ENCODE results near the gene SERPINE1. TPM values are rescaled to one million over a fixed set of nuclear protein-coding genes. Genes with fewer than 3 reads are reported as not detected.
"Not testable (repeated sequence)": the region's sequence is repeated elsewhere in the genome, so short reads cannot be mapped to it uniquely, and the experiment has no call there.

SERPINE1 gene
- total and polyA plus RNA-seq, 5 donors from 2014 or later, result 0.39 TPM; not detected in 4

GRCh38 chr7:101120315-101120714, 6.6 kb upstream of the SERPINE1 start:
- ATAC-seq (ENCODE audit: low read depth in 2 of 2) (no peak), DNase-seq (no peak)
- Mint-ChIP-seq H3K27me3 (peaks cover 39% of the 10 kb centered on the region), H3K4me3 (no peak overlapping the region), H3K9me3 (peaks cover 0 to 4% (median 0%) of the 10 kb centered on the region in 7 donors), H3K36me3 (no peaks in the 10 kb centered on the region), H3K27ac (no peak overlapping the region), H3K4me1 (peaks cover 0 to 5% (median 3%) of the 10 kb centered on the region in 4 donors)
- H3K4me1 ChIP-seq (ENCODE audit: control insufficient read depth, insufficient read depth, low read length, poor library complexity, severe bottlenecking), result no peaks in the 10 kb centered on the region
- H3K9me3 ChIP-seq (ENCODE audit: control insufficient read depth in 2 of 2, low read length in 2 of 2), result no peaks in the 10 kb centered on the region
- H3K27ac ChIP-seq (ENCODE audit: insufficient read depth, low read length, poor library complexity, severe bottlenecking), result no peak overlapping the region
- H3K4me3 ChIP-seq (ENCODE audit: low read depth, low read length), result no peak overlapping the region
- no peaks in the 10 kb centered on the region for H3K36me3 ChIP-seq (ENCODE audit: control insufficient read depth, insufficient read depth, low read length)
- peaks cover 10% of the 10 kb centered on the region for H3K27me3 ChIP-seq (ENCODE audit: control insufficient read depth, insufficient read depth, low read length)

DNA sequence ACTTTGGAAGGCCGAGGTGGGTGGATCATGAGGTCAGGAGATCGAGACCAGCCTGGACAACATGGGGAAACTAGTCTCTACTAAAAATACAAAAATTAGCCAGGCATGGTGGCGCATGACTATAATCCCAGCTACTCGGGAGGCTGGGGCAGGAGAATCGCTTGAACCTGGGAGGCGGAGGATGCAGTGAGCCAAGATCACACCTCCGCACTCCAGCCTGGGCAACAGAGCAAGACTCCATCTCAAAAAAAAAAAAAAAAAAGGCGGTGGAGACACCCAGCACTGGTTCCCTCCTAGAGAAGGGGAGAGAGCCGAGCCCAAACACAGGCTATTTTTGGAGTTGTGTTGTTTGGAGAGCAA, 5.3 kb upstream of the SERPINE1 start:
- H3K36me3 ChIP-seq (ENCODE audit: control insufficient read depth, insufficient read depth, low read length); H3K9me3 Mint-ChIP-seq; H3K4me3 ChIP-seq (ENCODE audit: low read depth, low read length); H3K9me3 ChIP-seq (ENCODE audit: control insufficient read depth in 2 of 2, low read length in 2 of 2); H3K27ac ChIP-seq (ENCODE audit: insufficient read depth, low read length, poor library complexity, severe bottlenecking); H3K36me3 Mint-ChIP-seq; ATAC-seq (ENCODE audit: low read depth in 2 of 2); DNase-seq; H3K4me3 Mint-ChIP-seq; H3K27ac Mint-ChIP-seq; H3K4me1 ChIP-seq (ENCODE audit: control insufficient read depth, insufficient read depth, low read length, poor library complexity, severe bottlenecking): not testable (repeated sequence)
- peaks cover 12% of the 10 kb centered on the region for H3K27me3 ChIP-seq (ENCODE audit: control insufficient read depth, insufficient read depth, low read length)
- Mint-ChIP-seq H3K4me1 (peaks cover 0 to 13% (median 7%) of the 10 kb centered on the region in 4 donors), H3K27me3 (peaks cover 45% of the 10 kb centered on the region)

DNA sequence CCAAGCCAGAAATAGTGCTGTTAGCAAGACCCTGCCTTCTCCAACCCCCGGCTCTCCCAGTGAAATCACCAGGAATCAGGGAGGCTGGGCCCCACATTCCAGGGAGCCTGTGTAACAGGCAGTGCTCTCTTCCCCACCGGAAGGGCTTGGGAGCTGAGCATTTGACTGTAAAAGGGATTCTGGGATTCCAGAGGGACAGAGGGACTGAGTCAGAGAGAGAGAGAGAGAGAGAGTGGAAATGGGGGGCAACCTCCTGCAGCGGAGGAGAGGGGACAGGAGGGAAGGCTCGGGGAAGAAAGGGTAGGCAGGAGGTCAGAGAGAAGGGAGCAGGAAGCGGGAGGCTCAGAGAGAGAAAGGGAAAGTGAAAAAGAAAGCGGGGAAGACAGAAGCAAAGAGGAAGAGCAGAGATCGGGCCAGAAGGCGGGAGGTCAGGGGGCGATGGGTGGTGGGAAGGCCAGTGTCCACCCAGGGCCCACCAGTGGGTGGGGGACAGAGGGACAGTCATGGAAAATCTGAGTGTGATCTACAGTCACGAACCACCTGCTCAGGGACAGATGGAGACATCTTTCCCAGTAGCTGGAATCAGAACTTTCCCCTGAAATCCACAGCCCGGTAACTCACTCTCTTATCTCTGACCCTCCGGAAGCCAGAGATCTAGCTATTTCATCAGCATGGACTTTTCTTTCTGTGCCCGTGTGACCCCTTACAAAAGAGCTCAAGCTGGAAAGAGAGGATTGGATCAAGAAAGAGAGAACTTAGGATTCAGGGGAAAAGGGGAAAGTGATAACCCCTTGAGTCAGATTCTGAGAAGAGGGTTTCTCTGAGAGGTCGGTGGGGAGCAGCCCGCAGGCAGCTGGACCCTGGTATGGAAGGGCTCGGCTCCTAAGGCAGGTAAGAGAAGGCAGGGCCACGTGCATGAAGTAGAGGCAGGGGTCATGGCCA, 4.6 kb upstream of the SERPINE1 start:
- no peak for ATAC-seq (ENCODE audit: low read depth in 2 of 2)
- no peaks in the 10 kb centered on the region for H3K36me3 Mint-ChIP-seq
- Histone ChIP-seq H3K9me3 (ENCODE audit: control insufficient read depth in 2 of 2, low read length in 2 of 2) (no peaks in the 10 kb centered on the region), H3K4me1 (ENCODE audit: control insufficient read depth, insufficient read depth, low read length, poor library complexity, severe bottlenecking) (peaks cover 10% of the 10 kb centered on the region), H3K4me3 (ENCODE audit: low read depth, low read length) (no peak overlapping the region), H3K27me3 (ENCODE audit: control insufficient read depth, insufficient read depth, low read length) (peaks cover 12% of the 10 kb centered on the region), H3K36me3 (ENCODE audit: control insufficient read depth, insufficient read depth, low read length) (no peaks in the 10 kb centered on the region), H3K27ac (ENCODE audit: insufficient read depth, low read length, poor library complexity, severe bottlenecking) (no peak overlapping the region)
- H3K9me3 Mint-ChIP-seq, result peaks cover 0 to 4% (median 0%) of the 10 kb centered on the region in 7 donors
- H3K27ac Mint-ChIP-seq, result peak overlapping the region in 1 of 3 donors; percentile 2
- no peak overlapping the region for H3K4me3 Mint-ChIP-seq
- DNase-seq, result no peak
- H3K4me1 Mint-ChIP-seq, result peaks cover 0 to 20% (median 10%) of the 10 kb centered on the region in 4 donors
- H3K27me3 Mint-ChIP-seq, result peaks cover 51% of the 10 kb centered on the region

GRCh38 chr7:101122933-101123702, 3.8 kb upstream of the SERPINE1 start:
- H3K27ac ChIP-seq (ENCODE audit: insufficient read depth, low read length, poor library complexity, severe bottlenecking), result no peak overlapping the region
- Mint-ChIP-seq H3K4me3 (no peak overlapping the region), H3K36me3 (no peaks in the 10 kb centered on the region), H3K27ac (peak overlapping the region in 1 of 3 donors; percentile 43), H3K4me1 (peaks cover 0 to 25% (median 13%) of the 10 kb centered on the region in 4 donors), H3K27me3 (peaks cover 56% of the 10 kb centered on the region), H3K9me3 (peaks cover 0 to 4% (median 0%) of the 10 kb centered on the region in 7 donors)
- peaks cover 10% of the 10 kb centered on the region for H3K4me1 ChIP-seq (ENCODE audit: control insufficient read depth, insufficient read depth, low read length, poor library complexity, severe bottlenecking)
- no peaks in the 10 kb centered on the region for H3K36me3 ChIP-seq (ENCODE audit: control insufficient read depth, insufficient read depth, low read length)
- H3K27me3 ChIP-seq (ENCODE audit: control insufficient read depth, insufficient read depth, low read length), result peaks cover 12% of the 10 kb centered on the region
- H3K4me3 ChIP-seq (ENCODE audit: low read depth, low read length), result no peak overlapping the region
- no peak for DNase-seq
- no peak for ATAC-seq (ENCODE audit: low read depth in 2 of 2)
- no peaks in the 10 kb centered on the region for H3K9me3 ChIP-seq (ENCODE audit: control insufficient read depth in 2 of 2, low read length in 2 of 2)

DNA sequence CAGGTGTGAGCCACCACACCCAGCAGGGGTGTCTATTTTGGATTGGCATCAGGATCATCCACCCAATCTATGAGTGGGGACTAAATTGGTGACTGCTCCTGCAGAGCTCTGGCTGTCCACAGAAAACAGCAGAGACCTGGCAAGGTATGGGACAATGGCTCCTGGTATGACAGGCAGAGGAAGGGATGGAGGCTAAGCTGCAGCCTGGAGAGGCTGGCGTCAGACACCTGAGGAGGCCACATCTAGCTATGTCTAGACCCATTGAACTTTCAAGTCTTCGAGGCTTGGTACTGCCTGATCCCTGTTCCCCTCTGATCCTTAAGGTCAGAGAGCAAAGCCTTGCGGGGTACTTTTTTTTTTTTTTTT, 3.2 kb upstream of the SERPINE1 start:
- Mint-ChIP-seq H3K4me1 (peaks cover 0 to 25% (median 13%) of the 10 kb centered on the region in 4 donors), H3K9me3 (peaks cover 0 to 4% (median 0%) of the 10 kb centered on the region in 7 donors), H3K4me3 (no peak overlapping the region), H3K36me3 (no peaks in the 10 kb centered on the region), H3K27ac (peak overlapping the region in 1 of 3 donors; percentile 43), H3K27me3 (peaks cover 56% of the 10 kb centered on the region)
- no peaks in the 10 kb centered on the region for H3K36me3 ChIP-seq (ENCODE audit: control insufficient read depth, insufficient read depth, low read length)
- no peak for ATAC-seq (ENCODE audit: low read depth in 2 of 2)
- H3K27me3 ChIP-seq (ENCODE audit: control insufficient read depth, insufficient read depth, low read length), result peaks cover 12% of the 10 kb centered on the region
- DNase-seq, result no peak
- no peak overlapping the region for H3K27ac ChIP-seq (ENCODE audit: insufficient read depth, low read length, poor library complexity, severe bottlenecking)
- no peaks in the 10 kb centered on the region for H3K9me3 ChIP-seq (ENCODE audit: control insufficient read depth in 2 of 2, low read length in 2 of 2)
- peaks cover 10% of the 10 kb centered on the region for H3K4me1 ChIP-seq (ENCODE audit: control insufficient read depth, insufficient read depth, low read length, poor library complexity, severe bottlenecking)
- no peak overlapping the region for H3K4me3 ChIP-seq (ENCODE audit: low read depth, low read length)

GRCh38 chr7:101124376-101125056, 2.4 kb upstream of the SERPINE1 start:
- DNase-seq, result no peak
- H3K27ac Mint-ChIP-seq, result no peak overlapping the region
- no peaks in the 10 kb centered on the region for H3K36me3 Mint-ChIP-seq
- Histone ChIP-seq H3K27me3 (ENCODE audit: control insufficient read depth, insufficient read depth, low read length) (peaks cover 12% of the 10 kb centered on the region), H3K36me3 (ENCODE audit: control insufficient read depth, insufficient read depth, low read length) (no peaks in the 10 kb centered on the region), H3K4me3 (ENCODE audit: low read depth, low read length) (no peak overlapping the region), H3K4me1 (ENCODE audit: control insufficient read depth, insufficient read depth, low read length, poor library complexity, severe bottlenecking) (peaks cover 10% of the 10 kb centered on the region), H3K9me3 (ENCODE audit: control insufficient read depth in 2 of 2, low read length in 2 of 2) (no peaks in the 10 kb centered on the region), H3K27ac (ENCODE audit: insufficient read depth, low read length, poor library complexity, severe bottlenecking) (no peak overlapping the region)
- H3K27me3 Mint-ChIP-seq, result peaks cover 56% of the 10 kb centered on the region
- no peak overlapping the region for H3K4me3 Mint-ChIP-seq
- peaks cover 0 to 3% (median 0%) of the 10 kb centered on the region in 7 donors for H3K9me3 Mint-ChIP-seq
- no peak for ATAC-seq (ENCODE audit: low read depth in 2 of 2)
- peaks cover 0 to 25% (median 13%) of the 10 kb centered on the region in 4 donors for H3K4me1 Mint-ChIP-seq

GRCh38 chr7:101125989-101126650, 784 bp upstream of the SERPINE1 start:
- Histone ChIP-seq H3K4me1 (ENCODE audit: control insufficient read depth, insufficient read depth, low read length, poor library complexity, severe bottlenecking) (peaks cover 10% of the 10 kb centered on the region), H3K36me3 (ENCODE audit: control insufficient read depth, insufficient read depth, low read length) (no peaks in the 10 kb centered on the region), H3K9me3 (ENCODE audit: control insufficient read depth in 2 of 2, low read length in 2 of 2) (no peaks in the 10 kb centered on the region), H3K27me3 (ENCODE audit: control insufficient read depth, insufficient read depth, low read length) (peaks cover 12% of the 10 kb centered on the region), H3K27ac (ENCODE audit: insufficient read depth, low read length, poor library complexity, severe bottlenecking) (no peak overlapping the region), H3K4me3 (ENCODE audit: low read depth, low read length) (peak overlapping the region; percentile 30)
- no peak for DNase-seq
- ATAC-seq (ENCODE audit: low read depth in 2 of 2), result no peak
- H3K4me3 Mint-ChIP-seq, result peak overlapping the region in 1 of 4 donors; percentile 7
- no peaks in the 10 kb centered on the region for H3K36me3 Mint-ChIP-seq
- peaks cover 0 to 25% (median 13%) of the 10 kb centered on the region in 4 donors for H3K4me1 Mint-ChIP-seq
- peaks cover 0 to 2% (median 0%) of the 10 kb centered on the region in 7 donors for H3K9me3 Mint-ChIP-seq
- no peak overlapping the region for H3K27ac Mint-ChIP-seq
- peaks cover 59% of the 10 kb centered on the region for H3K27me3 Mint-ChIP-seq

Data from CD4-positive, CD25-positive, alpha-beta regulatory T cell (primary cell).